K562 (cell line): ENCODE measurements around the gene ADCY4. TPM values are rescaled to one million over a fixed set of nuclear protein-coding genes. Genes with fewer than 3 reads are reported as not detected.

ENCODE experiments used
- CSDE1 ChIP-seq, 2 experiments: fragments of 450-650 bp; IDR thresholded peaks; 2 replicates each; pipeline ENCODE4 v1.6.1; 2016; ENCODE audit warnings: mild to moderate bottlenecking in 1 of 2
- ESRRB ChIP-seq: fragments of 250-450 bp; sonication (Bioruptor Pico); IDR thresholded peaks from 2 replicates; pipeline ENCODE4 v1.5.0; 2020; ENCODE audit warnings: mild to moderate bottlenecking, moderate library complexity, borderline replicate concordance
- FIP1L1 ChIP-seq: fragments of 200-400 bp; formaldehyde crosslinking; IDR thresholded peaks from 2 replicates; pipeline ENCODE4 v1.6.1; 2018; ENCODE audit warnings: mild to moderate bottlenecking, low read depth, low read length; ENCODE audit not compliant: poor library complexity, severe bottlenecking
- FOXJ3 ChIP-seq: sonication (generic); formaldehyde crosslinking; IDR thresholded peaks from 2 replicates; pipeline ENCODE4 v1.4.0; 2020; ENCODE audit warnings: mild to moderate bottlenecking, missing genetic modification reagents
- HDGF ChIP-seq: fragments of 450-650 bp; IDR thresholded peaks from 2 replicates; pipeline ENCODE4 v1.6.1; 2016
- KDM2B ChIP-seq: fragments of 250-450 bp; sonication (Bioruptor Pico); IDR thresholded peaks from 2 replicates; pipeline ENCODE4 v1.8.0; 2021; ENCODE audit warnings: mild to moderate bottlenecking, moderate library complexity
- KLF1 ChIP-seq: fragments of 450-650 bp; IDR thresholded peaks from 2 replicates; pipeline ENCODE4 v1.6.1; 2016; ENCODE audit warnings: missing genetic modification characterization, missing compliant biosample characterization
- MXI1 ChIP-seq: IDR thresholded peaks from 2 replicates; pipeline ENCODE4 v1.6.1; 2011; ENCODE audit warnings: low read depth, mild to moderate bottlenecking, improper control_type of control experiment, low read length
- NKRF ChIP-seq: fragments of 450-650 bp; IDR thresholded peaks from 2 replicates; pipeline ENCODE4 v1.6.1; 2016; ENCODE audit warnings: borderline replicate concordance
- PKNOX1 ChIP-seq: fragments of 450-650 bp; IDR thresholded peaks from 2 replicates; pipeline ENCODE4 v1.6.1; 2016
- RBFOX2 ChIP-seq: fragments of 200-400 bp; formaldehyde crosslinking; IDR thresholded peaks from 2 replicates; pipeline ENCODE4 v1.6.1; 2017; ENCODE audit warnings: low read depth, mild to moderate bottlenecking, low read length, moderate library complexity
- SIN3A ChIP-seq, 2 experiments: fragments of 150-350 bp in 1 of 2; IDR thresholded peaks; 2 replicates each; pipeline ENCODE4 v1.6.1; 2011 to 2016; ENCODE audit warnings: borderline replicate concordance in 2 of 2, low read depth in 2 of 2, low read length in 2 of 2, mild to moderate bottlenecking in 2 of 2, moderate library complexity in 2 of 2; ENCODE audit not compliant: control insufficient read depth in 1 of 2
- SNIP1 ChIP-seq: fragments of 450-650 bp; IDR thresholded peaks from 2 replicates; pipeline ENCODE4 v1.7.1; 2017; ENCODE audit warnings: low read depth, mild to moderate bottlenecking
- TAL1 ChIP-seq: fragments of 450-650 bp; IDR thresholded peaks from 2 replicates; pipeline ENCODE4 v1.6.1; 2016; ENCODE audit warnings: mild to moderate bottlenecking
- ZNF354B ChIP-seq: fragments of 250-450 bp; sonication (Bioruptor Pico); IDR thresholded peaks from 2 replicates; pipeline ENCODE4 v1.4.0; 2020
- ZNF384 ChIP-seq: IDR thresholded peaks from 2 replicates; pipeline ENCODE4 v1.6.1; 2012; ENCODE audit warnings: low read depth, low read length, improper control_type of control experiment
- polyA plus RNA-seq, 8 experiments: library from polyadenylated mRNA; depleted of rRNA in 4 of 8; stranded (reverse) in 5 of 8; unstranded in 3 of 8; fragments of >200 nt; fragmentation: Nextera tagmentation in 2 of 8; fragmentation: Illumina TruSeq in 1 of 8; extraction: Ambion mirVana in 2 of 8; extraction: Trizol in 1 of 8; gene quantifications; 2 replicates each; pipeline versions ENCODE4 v1.2.1 to v1.2.3, GENCODE V29; 2011 to 2014; ENCODE audit warnings: inconsistent platforms in 1 of 8, missing spikeins in 1 of 8
- total RNA-seq, 7 experiments: library from RNA; depleted of rRNA in 6 of 7; stranded (reverse); fragments of >200 nt in 6 of 7; fragmentation: Illumina TruSeq in 2 of 7; extraction: Trizol in 2 of 7; gene quantifications; 2 replicates each; pipeline versions ENCODE4 v1.2.1 to v1.2.3, GENCODE V29; 2011 to 2021; ENCODE audit warnings: low replicate concordance in 1 of 7
- TF ChIP-seq, protein P1 (sequence below): sonication (generic); formaldehyde crosslinking; IDR thresholded peaks from 2 replicates; pipeline ENCODE4 v1.5.0; 2020; ENCODE audit warnings: missing genetic modification reagents
- TF ChIP-seq, protein P2 (sequence below): fragments of 250-450 bp; sonication (Bioruptor Pico); IDR thresholded peaks from 2 replicates; pipeline ENCODE4 v1.8.0; 2022; ENCODE audit warnings: inconsistent platforms, mild to moderate bottlenecking, moderate library complexity, borderline replicate concordance
- TF ChIP-seq, protein P3 (sequence below): fragments of 250-450 bp; sonication (Bioruptor Pico); IDR thresholded peaks from 2 replicates; pipeline ENCODE4 v1.5.0; 2020; ENCODE audit warnings: mild to moderate bottlenecking
- TF ChIP-seq, protein P4 (sequence below): fragments of 450-650 bp; IDR thresholded peaks from 2 replicates; pipeline ENCODE4 v1.6.1; 2018; ENCODE audit warnings: mild to moderate bottlenecking, low read depth; ENCODE audit not compliant: partially characterized antibody

Gene ADCY4
- total and polyA plus RNA-seq, 9 of the 15 experiments (the other 6 are each of a cell fraction or from before 2014, with no cell fraction given): 0.04 to 0.31 (median 0.15) TPM; not detected in 2

GRCh38 chr14:24332268-24332993 is 2.4 kb downstream of the ADCY4 start (continued):
- TF ChIP-seq HDGF (no peak), KLF1 (tag) (no peak), PKNOX1 (no peak), ZNF384 (peak; percentile 51; the same call in 1 of the 2 replicates), CSDE1 (IDR thresholded peaks at IDR 0.05) (no peak), FOXJ3 (CRISPR knock-in tag) (no peak), NKRF (no peak), ZNF354B (no peak), TAL1 (no peak), FIP1L1 (no peak), KDM2B (CRISPR knock-in tag) (peak; percentile 40; the same call in 1 of the 2 replicates), RBFOX2 (peak; percentile 71), SIN3A (IDR thresholded peaks at IDR 0.05; ENCODE audit: borderline replicate concordance in 2 of 2, control insufficient read depth in 1 of 2, low read depth in 2 of 2, low read length in 2 of 2) (no peak), MXI1 (no peak), SNIP1 (no peak), ESRRB (no peak)
- TF ChIP-seq, protein P1, sequence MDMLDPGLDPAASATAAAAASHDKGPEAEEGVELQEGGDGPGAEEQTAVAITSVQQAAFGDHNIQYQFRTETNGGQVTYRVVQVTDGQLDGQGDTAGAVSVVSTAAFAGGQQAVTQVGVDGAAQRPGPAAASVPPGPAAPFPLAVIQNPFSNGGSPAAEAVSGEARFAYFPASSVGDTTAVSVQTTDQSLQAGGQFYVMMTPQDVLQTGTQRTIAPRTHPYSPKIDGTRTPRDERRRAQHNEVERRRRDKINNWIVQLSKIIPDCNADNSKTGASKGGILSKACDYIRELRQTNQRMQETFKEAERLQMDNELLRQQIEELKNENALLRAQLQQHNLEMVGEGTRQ: no peak
- TF ChIP-seq, protein P2, sequence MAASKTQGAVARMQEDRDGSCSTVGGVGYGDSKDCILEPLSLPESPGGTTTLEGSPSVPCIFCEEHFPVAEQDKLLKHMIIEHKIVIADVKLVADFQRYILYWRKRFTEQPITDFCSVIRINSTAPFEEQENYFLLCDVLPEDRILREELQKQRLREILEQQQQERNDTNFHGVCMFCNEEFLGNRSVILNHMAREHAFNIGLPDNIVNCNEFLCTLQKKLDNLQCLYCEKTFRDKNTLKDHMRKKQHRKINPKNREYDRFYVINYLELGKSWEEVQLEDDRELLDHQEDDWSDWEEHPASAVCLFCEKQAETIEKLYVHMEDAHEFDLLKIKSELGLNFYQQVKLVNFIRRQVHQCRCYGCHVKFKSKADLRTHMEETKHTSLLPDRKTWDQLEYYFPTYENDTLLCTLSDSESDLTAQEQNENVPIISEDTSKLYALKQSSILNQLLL (CRISPR knock-in tag): no peak
- TF ChIP-seq, protein P3, sequence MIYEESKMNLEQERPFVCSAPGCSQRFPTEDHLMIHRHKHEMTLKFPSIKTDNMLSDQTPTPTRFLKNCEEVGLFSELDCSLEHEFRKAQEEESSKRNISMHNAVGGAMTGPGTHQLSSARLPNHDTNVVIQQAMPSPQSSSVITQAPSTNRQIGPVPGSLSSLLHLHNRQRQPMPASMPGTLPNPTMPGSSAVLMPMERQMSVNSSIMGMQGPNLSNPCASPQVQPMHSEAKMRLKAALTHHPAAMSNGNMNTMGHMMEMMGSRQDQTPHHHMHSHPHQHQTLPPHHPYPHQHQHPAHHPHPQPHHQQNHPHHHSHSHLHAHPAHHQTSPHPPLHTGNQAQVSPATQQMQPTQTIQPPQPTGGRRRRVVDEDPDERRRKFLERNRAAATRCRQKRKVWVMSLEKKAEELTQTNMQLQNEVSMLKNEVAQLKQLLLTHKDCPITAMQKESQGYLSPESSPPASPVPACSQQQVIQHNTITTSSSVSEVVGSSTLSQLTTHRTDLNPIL (CRISPR knock-in tag): no peak
- TF ChIP-seq, protein P4, sequence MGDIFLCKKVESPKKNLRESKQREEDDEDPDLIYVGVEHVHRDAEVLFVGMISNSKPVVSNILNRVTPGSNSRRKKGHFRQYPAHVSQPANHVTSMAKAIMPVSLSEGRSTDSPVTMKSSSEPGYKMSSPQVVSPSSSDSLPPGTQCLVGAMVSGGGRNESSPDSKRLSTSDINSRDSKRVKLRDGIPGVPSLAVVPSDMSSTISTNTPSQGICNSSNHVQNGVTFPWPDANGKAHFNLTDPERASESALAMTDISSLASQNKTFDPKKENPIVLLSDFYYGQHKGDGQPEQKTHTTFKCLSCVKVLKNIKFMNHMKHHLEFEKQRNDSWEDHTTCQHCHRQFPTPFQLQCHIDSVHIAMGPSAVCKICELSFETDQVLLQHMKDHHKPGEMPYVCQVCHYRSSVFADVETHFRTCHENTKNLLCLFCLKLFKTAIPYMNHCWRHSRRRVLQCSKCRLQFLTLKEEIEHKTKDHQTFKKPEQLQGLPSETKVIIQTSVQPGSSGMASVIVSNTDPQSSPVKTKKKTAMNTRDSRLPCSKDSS: no peak
